Transverse colon (tissue), 4 donors: ENCODE measurements around the gene LRRC58.

Source experiments
- CTCF ChIP-seq, 5 experiments: fragments of 200-600 bp in 3 of 5; fragments of 450-650 bp in 2 of 5; sonication (generic) in 3 of 5; IDR thresholded peaks; 1 replicate in 2 of 5; 2 replicates in 3 of 5; pipeline ENCODE4 v1.5.1; 2016 to 2017; ENCODE audit warnings: antibody characterized with exemption in 5 of 5, inconsistent platforms in 3 of 5, mild to moderate bottlenecking in 2 of 5, moderate library complexity in 1 of 5
- EP300 ChIP-seq: sonication (generic); formaldehyde crosslinking; IDR thresholded peaks from one replicate; pipeline ENCODE4 v1.6.1; 2017; ENCODE audit warnings: antibody characterized with exemption, low read depth
- POLR2A ChIP-seq: fragments of 450-650 bp; IDR thresholded peaks from one replicate; pipeline ENCODE4 v1.6.1; 2016; ENCODE audit warnings: antibody characterized with exemption, mild to moderate bottlenecking, moderate library complexity
- POLR2AphosphoS5 ChIP-seq, 3 donors: sonication (generic); formaldehyde crosslinking; IDR thresholded peaks; one replicate each; pipeline ENCODE4 v1.6.1; 2016; ENCODE audit warnings: antibody characterized with exemption in 3 of 3

DNA sequence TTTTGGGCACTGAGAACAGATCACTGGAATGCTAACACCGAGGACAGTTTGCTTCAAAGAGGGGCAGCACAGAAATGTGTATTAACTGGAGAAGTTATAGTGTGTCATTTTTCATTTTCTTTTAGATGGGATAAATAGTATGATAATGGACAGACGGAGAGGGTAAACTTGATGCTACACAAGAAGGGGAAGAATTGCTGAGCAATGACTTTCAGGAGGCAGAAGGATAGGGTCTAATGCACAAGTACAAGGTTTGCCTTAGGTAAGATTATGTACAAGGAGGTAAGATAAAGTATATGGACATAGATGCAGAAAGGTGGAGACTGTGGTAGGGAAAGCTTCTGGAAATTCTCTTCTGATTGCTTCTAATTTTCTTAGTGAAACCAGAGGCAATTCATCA lies 32.3 kb upstream of the LRRC58 start:
- no peak for TF ChIP-seq CTCF (IDR thresholded peaks at IDR 0.05)
- no peak for TF ChIP-seq POLR2AphosphoS5 (IDR thresholded peaks at IDR 0.05)
- no peak for TF ChIP-seq POLR2A
- TF ChIP-seq EP300: no peak
